Suprapubic skin (tissue), 4 donors: ENCODE results near the gene SDR39U1.

Experiments used
- POLR2A ChIP-seq, 2 donors: fragments of 450-650 bp; IDR thresholded peaks; one replicate each; pipeline ENCODE4 v1.6.1; 2017; ENCODE audit warnings: antibody characterized with exemption in 2 of 2, mild to moderate bottlenecking in 2 of 2, moderate library complexity in 2 of 2
- POLR2AphosphoS5 ChIP-seq, 3 donors: sonication (generic); formaldehyde crosslinking; IDR thresholded peaks; one replicate each; pipeline ENCODE4 v1.6.1; 2017; ENCODE audit warnings: antibody characterized with exemption in 3 of 3
- TF ChIP-seq, protein P1 (sequence below), 2 donors: fragments of 200-600 bp in 1 of 2; fragments of 450-650 bp in 1 of 2; sonication (generic) in 1 of 2; IDR thresholded peaks; one replicate each; pipeline ENCODE4 v1.5.1; 2016 to 2019; ENCODE audit warnings: antibody characterized with exemption in 2 of 2, mild to moderate bottlenecking in 1 of 2, moderate library complexity in 1 of 2

- TF ChIP-seq, protein P1, sequence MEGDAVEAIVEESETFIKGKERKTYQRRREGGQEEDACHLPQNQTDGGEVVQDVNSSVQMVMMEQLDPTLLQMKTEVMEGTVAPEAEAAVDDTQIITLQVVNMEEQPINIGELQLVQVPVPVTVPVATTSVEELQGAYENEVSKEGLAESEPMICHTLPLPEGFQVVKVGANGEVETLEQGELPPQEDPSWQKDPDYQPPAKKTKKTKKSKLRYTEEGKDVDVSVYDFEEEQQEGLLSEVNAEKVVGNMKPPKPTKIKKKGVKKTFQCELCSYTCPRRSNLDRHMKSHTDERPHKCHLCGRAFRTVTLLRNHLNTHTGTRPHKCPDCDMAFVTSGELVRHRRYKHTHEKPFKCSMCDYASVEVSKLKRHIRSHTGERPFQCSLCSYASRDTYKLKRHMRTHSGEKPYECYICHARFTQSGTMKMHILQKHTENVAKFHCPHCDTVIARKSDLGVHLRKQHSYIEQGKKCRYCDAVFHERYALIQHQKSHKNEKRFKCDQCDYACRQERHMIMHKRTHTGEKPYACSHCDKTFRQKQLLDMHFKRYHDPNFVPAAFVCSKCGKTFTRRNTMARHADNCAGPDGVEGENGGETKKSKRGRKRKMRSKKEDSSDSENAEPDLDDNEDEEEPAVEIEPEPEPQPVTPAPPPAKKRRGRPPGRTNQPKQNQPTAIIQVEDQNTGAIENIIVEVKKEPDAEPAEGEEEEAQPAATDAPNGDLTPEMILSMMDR (IDR thresholded peaks at IDR 0.05) = no peak
- TF ChIP-seq POLR2AphosphoS5 (IDR thresholded peaks at IDR 0.05) = no peak
- TF ChIP-seq POLR2A (IDR thresholded peaks at IDR 0.05) = no peak
Observed at GRCh38 chr14:24465805-24466204, 23.2 kb upstream of the SDR39U1 start.
